ENCODE results near the gene SMAD3.

- no peak for TF ChIP-seq CTCF (IDR thresholded peaks at IDR 0.05)
- TF ChIP-seq POLR2A (IDR thresholded peaks at IDR 0.05), result no peak
These were observed 109.6 kb downstream of the SMAD3 start for GRCh38 chr15:67174864-67175573.
